Liver (tissue), 9 donors: ENCODE data around the gene FAM32A. TPM values are rescaled to one million over a fixed set of nuclear protein-coding genes. Genes with fewer than 3 reads are reported as not detected.

Experiments used
- DNase-seq: peaks from one replicate; pipeline ENCODE4 v3.0.0-alpha.2; 2017; ENCODE audit warnings: low spot score
- H3K27ac ChIP-seq, 2 donors: one replicate each; pipeline ENCODE4 v1.7.0; 2013; ENCODE audit warnings: inconsistent platforms in 2 of 2, low read length in 2 of 2, control low read depth in 1 of 2, low read depth in 1 of 2, mild to moderate bottlenecking in 1 of 2
- H3K27me3 ChIP-seq, 4 donors: one replicate each; pipeline versions ENCODE4 v1.6.1 to v1.7.0; 2013; ENCODE audit warnings: low read length in 3 of 4, inconsistent platforms in 1 of 4, mild to moderate bottlenecking in 1 of 4, moderate library complexity in 1 of 4; ENCODE audit not compliant: control insufficient read depth in 4 of 4, insufficient read depth in 4 of 4
- H3K36me3 ChIP-seq, 4 donors: one replicate each; pipeline versions ENCODE4 v1.6.1 to v1.7.0; 2013; ENCODE audit warnings: low read length in 3 of 4, mild to moderate bottlenecking in 3 of 4, low read depth in 1 of 4, moderate library complexity in 1 of 4; ENCODE audit not compliant: control insufficient read depth in 4 of 4, insufficient read depth in 3 of 4
- H3K4me1 ChIP-seq, 4 donors: one replicate each; pipeline versions ENCODE4 v1.6.1 to v1.7.0; 2013; ENCODE audit warnings: low read length in 3 of 4, mild to moderate bottlenecking in 3 of 4, moderate library complexity in 1 of 4; ENCODE audit not compliant: control insufficient read depth in 4 of 4, insufficient read depth in 4 of 4
- H3K4me3 ChIP-seq, 3 donors: one replicate each; pipeline versions ENCODE4 v1.6.1 to v1.7.0; 2013; ENCODE audit warnings: low read length in 3 of 3, control low read depth in 1 of 3, low read depth in 1 of 3, mild to moderate bottlenecking in 1 of 3
- H3K9ac ChIP-seq, 2 donors: one replicate each; pipeline ENCODE4 v1.7.0; 2013; ENCODE audit warnings: low read length in 2 of 2, mild to moderate bottlenecking in 2 of 2, moderate library complexity in 2 of 2, control low read depth in 1 of 2, low read depth in 1 of 2
- H3K9me3 ChIP-seq, 4 donors: one replicate each; pipeline versions ENCODE4 v1.6.1 to v1.7.0; 2013; ENCODE audit warnings: low read length in 3 of 4; ENCODE audit not compliant: control insufficient read depth in 4 of 4
- EGR1 ChIP-seq, 2 donors: IDR thresholded peaks; 2 replicates each; pipeline ENCODE4 v1.6.1; 2016 to 2018; ENCODE audit warnings: antibody characterized with exemption in 2 of 2, low read depth in 2 of 2
- FOXA1 ChIP-seq: IDR thresholded peaks from 2 replicates; pipeline ENCODE4 v1.6.1; 2016; ENCODE audit warnings: antibody characterized with exemption
- FOXA2 ChIP-seq: IDR thresholded peaks from 2 replicates; pipeline ENCODE4 v1.6.1; 2016; ENCODE audit warnings: antibody characterized with exemption
- HNF4A ChIP-seq, 2 donors: conservative IDR thresholded peaks; 2 replicates each; pipeline ENCODE4 v1.6.1; 2016; ENCODE audit warnings: antibody characterized with exemption in 2 of 2, mild to moderate bottlenecking in 2 of 2
- HNF4G ChIP-seq: IDR thresholded peaks from 2 replicates; pipeline ENCODE4 v1.6.1; 2016; ENCODE audit warnings: antibody characterized with exemption
- JUND ChIP-seq, 2 donors: IDR thresholded peaks; 2 replicates each; pipeline ENCODE4 v1.6.1; 2016; ENCODE audit warnings: antibody characterized with exemption in 2 of 2
- NR2F2 ChIP-seq: IDR thresholded peaks from 2 replicates; pipeline ENCODE4 v1.6.1; 2016; ENCODE audit warnings: antibody characterized with exemption
- RAD21 ChIP-seq, 2 donors: IDR thresholded peaks; 2 replicates each; pipeline ENCODE4 v1.6.1; 2016; ENCODE audit warnings: antibody characterized with exemption in 2 of 2, mild to moderate bottlenecking in 2 of 2
- RXRA ChIP-seq, 2 donors: IDR thresholded peaks; 2 replicates each; pipeline ENCODE4 v1.6.1; 2017 to 2018; ENCODE audit warnings: antibody characterized with exemption in 2 of 2, mild to moderate bottlenecking in 1 of 2
- SP1 ChIP-seq: IDR thresholded peaks from 2 replicates; pipeline ENCODE4 v1.6.1; 2018; ENCODE audit warnings: antibody characterized with exemption, mild to moderate bottlenecking
- TAF1 ChIP-seq: conservative IDR thresholded peaks from 2 replicates; pipeline ENCODE4 v1.6.1; 2016; ENCODE audit warnings: antibody characterized with exemption, mild to moderate bottlenecking
- YY1 ChIP-seq: IDR thresholded peaks from 2 replicates; pipeline ENCODE4 v1.6.1; 2016; ENCODE audit warnings: antibody characterized with exemption, mild to moderate bottlenecking
- WGBS: extraction: QIAGEN DNeasy Blood & Tissue Kit; methylation state at CpG from one replicate; pipeline ENCODE4 v1.1.7; 2013; 5-methylcytosine and 5-hydroxymethylcytosine counted together
- polyA plus RNA-seq, 2 donors: library from polyadenylated mRNA; stranded (reverse) in 1 of 2; unstranded in 1 of 2; fragments of 200-250 nt in 1 of 2; fragments of >200 nt in 1 of 2; fragmentation: Nextera tagmentation in 1 of 2; extraction: Ambion mirVana in 1 of 2; gene quantifications; one replicate each; pipeline versions ENCODE4 v1.2.1 to v1.2.3, GENCODE V29; 2013 to 2015
- total RNA-seq, 2 donors: library from RNA; depleted of rRNA; stranded (reverse); fragments of >200 nt; gene quantifications; one replicate each; pipeline ENCODE4 v1.2.3, GENCODE V29; 2014
- TF ChIP-seq, protein P1 (sequence below): IDR thresholded peaks from 2 replicates; pipeline ENCODE4 v1.6.1; 2016; ENCODE audit warnings: antibody characterized with exemption
- TF ChIP-seq, protein P2 (sequence below): IDR thresholded peaks from 2 replicates; pipeline ENCODE4 v1.6.1; 2016; ENCODE audit warnings: antibody characterized with exemption
- TF ChIP-seq, protein P3 (sequence below): IDR thresholded peaks from 2 replicates; pipeline ENCODE4 v1.6.1; 2016; ENCODE audit warnings: antibody characterized with exemption
- TF ChIP-seq, protein P4 (sequence below): fragments of 150-350 bp; IDR thresholded peaks from 2 replicates; pipeline ENCODE4 v1.5.1; 2017; ENCODE audit warnings: improper control_type of control experiment, low read depth, low read length; ENCODE audit not compliant: missing input control
- donor health status: healthy.
- donor health status: healthy.
- donor health status: healthy.
- donor health status: healthy.
- donor health status: healthy.

Gene FAM32A
- total and polyA plus RNA-seq, 4 donors: 46.2 to 60.2 (median 52.4) TPM

DNA sequence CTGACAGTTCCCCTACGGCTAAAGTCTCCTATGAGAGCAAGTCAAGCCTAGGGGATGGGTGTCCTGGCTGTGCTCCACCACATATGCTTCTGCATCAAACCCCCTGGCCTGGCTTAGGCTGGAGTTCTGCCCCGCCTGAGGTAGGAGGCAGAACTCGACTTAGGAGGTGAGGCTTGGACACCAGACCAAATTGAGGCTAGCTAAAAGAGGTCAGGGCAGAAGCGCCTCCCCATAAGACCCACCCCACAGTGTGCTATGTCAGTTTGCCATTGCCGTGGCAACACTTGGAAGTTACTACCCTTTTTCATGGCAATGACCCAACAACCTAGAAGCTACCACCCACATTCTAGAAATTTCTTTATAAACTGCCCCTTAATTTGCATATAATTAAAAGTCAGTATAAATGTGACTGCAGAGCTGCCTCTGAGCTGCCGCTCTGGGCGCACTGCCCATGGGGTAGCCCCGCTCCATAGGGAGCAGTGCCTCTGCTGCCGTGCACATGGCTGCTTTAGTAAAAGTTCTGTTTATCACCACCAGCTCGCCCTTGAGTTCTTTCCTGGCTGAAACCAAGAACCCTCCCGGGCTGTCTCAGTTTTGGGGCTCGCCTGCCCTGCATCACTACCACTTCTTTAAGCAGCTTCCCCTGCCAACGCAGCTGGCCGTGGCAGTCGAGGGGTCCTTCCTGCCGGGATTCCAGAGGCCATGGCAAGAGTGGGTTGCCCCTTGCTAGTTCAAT is 32.7 kb downstream of the FAM32A start:
- TF ChIP-seq EGR1 (IDR thresholded peaks at IDR 0.05; ENCODE audit: low read depth in 2 of 2) (no peak), JUND (IDR thresholded peaks at IDR 0.05) (no peak), FOXA2 (no peak), HNF4A (conservative IDR thresholded peaks at IDR 0.05) (no peak), YY1 (no peak), RAD21 (IDR thresholded peaks at IDR 0.05) (no peak), HNF4G (no peak), RXRA (IDR thresholded peaks at IDR 0.05) (no peak)
- TF ChIP-seq, protein P1, sequence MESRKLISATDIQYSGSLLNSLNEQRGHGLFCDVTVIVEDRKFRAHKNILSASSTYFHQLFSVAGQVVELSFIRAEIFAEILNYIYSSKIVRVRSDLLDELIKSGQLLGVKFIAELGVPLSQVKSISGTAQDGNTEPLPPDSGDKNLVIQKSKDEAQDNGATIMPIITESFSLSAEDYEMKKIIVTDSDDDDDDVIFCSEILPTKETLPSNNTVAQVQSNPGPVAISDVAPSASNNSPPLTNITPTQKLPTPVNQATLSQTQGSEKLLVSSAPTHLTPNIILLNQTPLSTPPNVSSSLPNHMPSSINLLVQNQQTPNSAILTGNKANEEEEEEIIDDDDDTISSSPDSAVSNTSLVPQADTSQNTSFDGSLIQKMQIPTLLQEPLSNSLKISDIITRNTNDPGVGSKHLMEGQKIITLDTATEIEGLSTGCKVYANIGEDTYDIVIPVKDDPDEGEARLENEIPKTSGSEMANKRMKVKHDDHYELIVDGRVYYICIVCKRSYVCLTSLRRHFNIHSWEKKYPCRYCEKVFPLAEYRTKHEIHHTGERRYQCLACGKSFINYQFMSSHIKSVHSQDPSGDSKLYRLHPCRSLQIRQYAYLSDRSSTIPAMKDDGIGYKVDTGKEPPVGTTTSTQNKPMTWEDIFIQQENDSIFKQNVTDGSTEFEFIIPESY: no peak
- H3K27me3 ChIP-seq: no peaks in the 10 kb centered on the region
- no peaks in the 10 kb centered on the region for H3K4me1 ChIP-seq
- DNase-seq: no peak
- no peak overlapping the region for H3K9ac ChIP-seq
- WGBS: 90% methylated on average over 16 of the region's 16 CpGs
- no peak overlapping the region for H3K27ac ChIP-seq
- H3K9me3 ChIP-seq: peaks cover 4 to 21% (median 10%) of the 10 kb centered on the region in 4 donors
- peaks cover 2 to 58% (median 33%) of the 10 kb centered on the region in 4 donors for H3K36me3 ChIP-seq
- no peak overlapping the region for H3K4me3 ChIP-seq

DNA sequence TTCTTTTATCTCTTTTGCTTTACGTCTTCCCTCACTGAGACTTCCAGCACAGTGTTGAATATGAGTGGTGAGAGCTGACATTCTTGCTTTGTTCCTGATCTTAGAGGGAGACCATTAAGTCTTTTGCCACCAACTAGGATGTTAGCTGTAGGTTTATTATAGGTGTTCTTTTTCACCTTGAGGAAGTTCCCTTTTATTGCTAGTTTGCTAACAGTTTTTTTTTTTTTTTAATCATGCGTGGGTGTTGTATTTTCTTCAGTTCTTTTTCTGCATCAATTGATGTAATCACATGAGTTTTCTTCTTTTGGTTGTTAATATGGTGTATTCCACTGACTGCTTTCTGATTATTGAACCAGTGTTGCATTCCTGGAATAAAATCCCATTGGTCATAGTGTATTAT is 33.6 kb downstream of the FAM32A start:
- Histone ChIP-seq H3K36me3 (peaks cover 4 to 68% (median 39%) of the 10 kb centered on the region in 4 donors), H3K27me3 (no peaks in the 10 kb centered on the region), H3K9ac (no peak overlapping the region), H3K4me1 (no peaks in the 10 kb centered on the region), H3K9me3 (peaks cover 4 to 21% (median 10%) of the 10 kb centered on the region in 4 donors), H3K27ac (no peak overlapping the region), H3K4me3 (no peak overlapping the region)
- 94% methylated on average over 2 of the region's 2 CpGs for WGBS
- TF ChIP-seq YY1 (no peak), FOXA1 (no peak)
- TF ChIP-seq, protein P2, sequence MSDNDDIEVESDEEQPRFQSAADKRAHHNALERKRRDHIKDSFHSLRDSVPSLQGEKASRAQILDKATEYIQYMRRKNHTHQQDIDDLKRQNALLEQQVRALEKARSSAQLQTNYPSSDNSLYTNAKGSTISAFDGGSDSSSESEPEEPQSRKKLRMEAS: no peak
- TF ChIP-seq, protein P3, sequence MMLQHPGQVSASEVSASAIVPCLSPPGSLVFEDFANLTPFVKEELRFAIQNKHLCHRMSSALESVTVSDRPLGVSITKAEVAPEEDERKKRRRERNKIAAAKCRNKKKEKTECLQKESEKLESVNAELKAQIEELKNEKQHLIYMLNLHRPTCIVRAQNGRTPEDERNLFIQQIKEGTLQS: no peak
- no peak for DNase-seq

DNA sequence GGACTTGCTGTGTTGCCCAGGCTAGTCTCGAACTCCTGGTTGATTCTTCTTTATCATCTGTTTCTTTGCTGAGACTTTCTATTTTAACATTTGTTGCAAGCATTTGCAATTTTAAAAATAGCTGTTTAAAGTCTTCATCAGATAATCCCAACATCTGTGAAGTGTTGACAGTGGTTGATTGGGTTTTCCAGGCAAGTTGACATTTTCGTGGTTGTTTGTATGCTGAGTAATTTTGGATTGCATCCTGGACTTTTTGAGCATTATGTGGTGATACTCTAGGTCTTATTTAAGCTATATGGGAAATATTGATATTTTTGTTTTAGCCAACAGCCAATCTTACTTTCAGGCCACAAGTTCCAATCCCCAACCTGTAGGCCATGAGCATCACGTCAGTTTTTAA is 37.6 kb downstream of the FAM32A start:
- DNase-seq: no peak
- H3K27me3 ChIP-seq: no peaks in the 10 kb centered on the region
- H3K9ac ChIP-seq: no peak overlapping the region
- no peak overlapping the region for H3K27ac ChIP-seq
- no peaks in the 10 kb centered on the region for H3K4me1 ChIP-seq
- TF ChIP-seq, protein P1: no peak
- no peak for TF ChIP-seq HNF4G
- TF ChIP-seq, protein P3: no peak
- no peak for TF ChIP-seq EGR1 (IDR thresholded peaks at IDR 0.05; ENCODE audit: low read depth in 2 of 2)
- TF ChIP-seq, protein P2: no peak
- no peak for TF ChIP-seq HNF4A (conservative IDR thresholded peaks at IDR 0.05)
- no peak for TF ChIP-seq JUND (IDR thresholded peaks at IDR 0.05)
- TF ChIP-seq, protein P4, sequence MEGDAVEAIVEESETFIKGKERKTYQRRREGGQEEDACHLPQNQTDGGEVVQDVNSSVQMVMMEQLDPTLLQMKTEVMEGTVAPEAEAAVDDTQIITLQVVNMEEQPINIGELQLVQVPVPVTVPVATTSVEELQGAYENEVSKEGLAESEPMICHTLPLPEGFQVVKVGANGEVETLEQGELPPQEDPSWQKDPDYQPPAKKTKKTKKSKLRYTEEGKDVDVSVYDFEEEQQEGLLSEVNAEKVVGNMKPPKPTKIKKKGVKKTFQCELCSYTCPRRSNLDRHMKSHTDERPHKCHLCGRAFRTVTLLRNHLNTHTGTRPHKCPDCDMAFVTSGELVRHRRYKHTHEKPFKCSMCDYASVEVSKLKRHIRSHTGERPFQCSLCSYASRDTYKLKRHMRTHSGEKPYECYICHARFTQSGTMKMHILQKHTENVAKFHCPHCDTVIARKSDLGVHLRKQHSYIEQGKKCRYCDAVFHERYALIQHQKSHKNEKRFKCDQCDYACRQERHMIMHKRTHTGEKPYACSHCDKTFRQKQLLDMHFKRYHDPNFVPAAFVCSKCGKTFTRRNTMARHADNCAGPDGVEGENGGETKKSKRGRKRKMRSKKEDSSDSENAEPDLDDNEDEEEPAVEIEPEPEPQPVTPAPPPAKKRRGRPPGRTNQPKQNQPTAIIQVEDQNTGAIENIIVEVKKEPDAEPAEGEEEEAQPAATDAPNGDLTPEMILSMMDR: no peak
- TF ChIP-seq TAF1: no peak
- TF ChIP-seq RAD21 (IDR thresholded peaks at IDR 0.05): no peak
- no peak for TF ChIP-seq NR2F2
- no peak for TF ChIP-seq FOXA1
- no peak for TF ChIP-seq SP1
- TF ChIP-seq FOXA2: no peak
- peaks cover 4 to 21% (median 10%) of the 10 kb centered on the region in 4 donors for H3K9me3 ChIP-seq
- peaks cover 17 to 91% (median 51%) of the 10 kb centered on the region in 4 donors for H3K36me3 ChIP-seq
- 94% methylated on average over 3 of the region's 3 CpGs for WGBS
- H3K4me3 ChIP-seq: no peak overlapping the region
